HL-60 (cell line): ENCODE results near the gene F5.

Experiments
- GABPA ChIP-seq: IDR thresholded peaks from 2 replicates; pipeline ENCODE4 v1.6.1; 2012; ENCODE audit warnings: low read depth
- POLR2AphosphoS5 ChIP-seq: IDR thresholded peaks from 2 replicates; pipeline ENCODE4 v1.6.1; 2012; ENCODE audit warnings: low read depth
- SPI1 ChIP-seq: IDR thresholded peaks from 2 replicates; pipeline ENCODE4 v1.6.1; 2012; ENCODE audit warnings: low read depth, mild to moderate bottlenecking, borderline replicate concordance
- TF ChIP-seq, protein P1 (sequence below): IDR thresholded peaks from one replicate; pipeline ENCODE4 v1.5.1; 2011; ENCODE audit warnings: low read length, control low read depth, inconsistent platforms; ENCODE audit not compliant: insufficient read depth
- TF ChIP-seq, protein P2 (sequence below): IDR thresholded peaks from 2 replicates; pipeline ENCODE4 v1.6.1; 2012; ENCODE audit warnings: low read depth; ENCODE audit not compliant: insufficient replicate concordance

- TF ChIP-seq GABPA, result no peak
- TF ChIP-seq, protein P1, sequence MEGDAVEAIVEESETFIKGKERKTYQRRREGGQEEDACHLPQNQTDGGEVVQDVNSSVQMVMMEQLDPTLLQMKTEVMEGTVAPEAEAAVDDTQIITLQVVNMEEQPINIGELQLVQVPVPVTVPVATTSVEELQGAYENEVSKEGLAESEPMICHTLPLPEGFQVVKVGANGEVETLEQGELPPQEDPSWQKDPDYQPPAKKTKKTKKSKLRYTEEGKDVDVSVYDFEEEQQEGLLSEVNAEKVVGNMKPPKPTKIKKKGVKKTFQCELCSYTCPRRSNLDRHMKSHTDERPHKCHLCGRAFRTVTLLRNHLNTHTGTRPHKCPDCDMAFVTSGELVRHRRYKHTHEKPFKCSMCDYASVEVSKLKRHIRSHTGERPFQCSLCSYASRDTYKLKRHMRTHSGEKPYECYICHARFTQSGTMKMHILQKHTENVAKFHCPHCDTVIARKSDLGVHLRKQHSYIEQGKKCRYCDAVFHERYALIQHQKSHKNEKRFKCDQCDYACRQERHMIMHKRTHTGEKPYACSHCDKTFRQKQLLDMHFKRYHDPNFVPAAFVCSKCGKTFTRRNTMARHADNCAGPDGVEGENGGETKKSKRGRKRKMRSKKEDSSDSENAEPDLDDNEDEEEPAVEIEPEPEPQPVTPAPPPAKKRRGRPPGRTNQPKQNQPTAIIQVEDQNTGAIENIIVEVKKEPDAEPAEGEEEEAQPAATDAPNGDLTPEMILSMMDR, result no peak
- TF ChIP-seq, protein P2, sequence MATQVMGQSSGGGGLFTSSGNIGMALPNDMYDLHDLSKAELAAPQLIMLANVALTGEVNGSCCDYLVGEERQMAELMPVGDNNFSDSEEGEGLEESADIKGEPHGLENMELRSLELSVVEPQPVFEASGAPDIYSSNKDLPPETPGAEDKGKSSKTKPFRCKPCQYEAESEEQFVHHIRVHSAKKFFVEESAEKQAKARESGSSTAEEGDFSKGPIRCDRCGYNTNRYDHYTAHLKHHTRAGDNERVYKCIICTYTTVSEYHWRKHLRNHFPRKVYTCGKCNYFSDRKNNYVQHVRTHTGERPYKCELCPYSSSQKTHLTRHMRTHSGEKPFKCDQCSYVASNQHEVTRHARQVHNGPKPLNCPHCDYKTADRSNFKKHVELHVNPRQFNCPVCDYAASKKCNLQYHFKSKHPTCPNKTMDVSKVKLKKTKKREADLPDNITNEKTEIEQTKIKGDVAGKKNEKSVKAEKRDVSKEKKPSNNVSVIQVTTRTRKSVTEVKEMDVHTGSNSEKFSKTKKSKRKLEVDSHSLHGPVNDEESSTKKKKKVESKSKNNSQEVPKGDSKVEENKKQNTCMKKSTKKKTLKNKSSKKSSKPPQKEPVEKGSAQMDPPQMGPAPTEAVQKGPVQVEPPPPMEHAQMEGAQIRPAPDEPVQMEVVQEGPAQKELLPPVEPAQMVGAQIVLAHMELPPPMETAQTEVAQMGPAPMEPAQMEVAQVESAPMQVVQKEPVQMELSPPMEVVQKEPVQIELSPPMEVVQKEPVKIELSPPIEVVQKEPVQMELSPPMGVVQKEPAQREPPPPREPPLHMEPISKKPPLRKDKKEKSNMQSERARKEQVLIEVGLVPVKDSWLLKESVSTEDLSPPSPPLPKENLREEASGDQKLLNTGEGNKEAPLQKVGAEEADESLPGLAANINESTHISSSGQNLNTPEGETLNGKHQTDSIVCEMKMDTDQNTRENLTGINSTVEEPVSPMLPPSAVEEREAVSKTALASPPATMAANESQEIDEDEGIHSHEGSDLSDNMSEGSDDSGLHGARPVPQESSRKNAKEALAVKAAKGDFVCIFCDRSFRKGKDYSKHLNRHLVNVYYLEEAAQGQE, result no peak
- TF ChIP-seq POLR2AphosphoS5, result no peak
- TF ChIP-seq SPI1, result no peak
Observed at GRCh38 chr1:169514566-169515270, 71.6 kb downstream of the F5 start.
